ENCODE measurements around the gene IGIP. TPM values are rescaled to one million over a fixed set of nuclear protein-coding genes. Genes with fewer than 3 reads are reported as not detected.

The IGIP gene
- total RNA-seq, 2 experiments from 2014 or later, result 1.3 to 1.5 TPM

GRCh38 chr5:140172483-140172882 is 46.7 kb downstream of the IGIP start:
- H3K36me3 Mint-ChIP-seq (ENCODE audit: low read depth), result no peaks in the 10 kb centered on the region

GRCh38 chr5:140174014-140174413 is 48.3 kb downstream of the IGIP start:
- Mint-ChIP-seq H3K36me3 (ENCODE audit: low read depth) (no peaks in the 10 kb centered on the region), H3K27ac (no peak overlapping the region), H3K9me3 (no peaks in the 10 kb centered on the region), H3K4me1 (ENCODE audit: low read depth) (peaks cover 8% of the 10 kb centered on the region), H3K27me3 (peaks cover 4% of the 10 kb centered on the region), H3K4me3 (peak overlapping the region; percentile 81)
- intact Hi-C loops (cut with micrococcal nuclease), result no loop called here
- ATAC-seq (no peak), DNase-seq (no peak)
- POLR2A ChIA-PET, result interaction anchor here (0.6 to 1.1 kb wide), 3 partner anchors 227 to 506 kb away, joined by 3 read pairs; no protein-coding TSS in a partner anchor
- TF ChIP-seq CTCF (IDR thresholded peaks at IDR 0.05), result no peak
- CTCF ChIA-PET, result interaction anchor here (1.1 to 1.7 kb wide), 3 partner anchors 20 to 178 kb away, joined by 3 to 4 read pairs (median 3); no protein-coding TSS in a partner anchor

More at GRCh38 chr5:140172483-140172882, 46.7 kb downstream of the IGIP start:
- H3K4me3 Mint-ChIP-seq, result no peak overlapping the region
- POLR2A ChIA-PET, result no interaction called here
- CTCF ChIA-PET, result no interaction called here
- no peak overlapping the region for H3K27ac Mint-ChIP-seq
- H3K9me3 Mint-ChIP-seq, result no peaks in the 10 kb centered on the region
- DNase-seq (no peak), ATAC-seq (no peak)
- no peak for TF ChIP-seq CTCF (IDR thresholded peaks at IDR 0.05)
- peaks cover 4% of the 10 kb centered on the region for H3K27me3 Mint-ChIP-seq
- intact Hi-C loops (cut with micrococcal nuclease), result no loop called here
- peaks cover 8% of the 10 kb centered on the region for H3K4me1 Mint-ChIP-seq (ENCODE audit: low read depth)

- ATAC-seq (peak; percentile 95), DNase-seq (peak; percentile 96)
- peaks cover 4% of the 10 kb centered on the region for H3K27me3 Mint-ChIP-seq
- ChIA-PET CTCF (interaction anchor here (0.6 to 2.6 kb wide), 6 partner anchors 14 to 177 kb away, joined by 3 to 8 read pairs (median 3); no protein-coding TSS in a partner anchor), POLR2A (interaction anchor here (0.6 to 1.5 kb wide), 8 partner anchors 15 to 506 kb away, joined by 3 to 5 read pairs (median 3); no protein-coding TSS in a partner anchor)
- H3K9me3 Mint-ChIP-seq, result no peaks in the 10 kb centered on the region
- no peak for TF ChIP-seq CTCF (IDR thresholded peaks at IDR 0.05)
- H3K27ac Mint-ChIP-seq, result peak within 1 kb of the TSS; percentile 85
- H3K4me1 Mint-ChIP-seq (ENCODE audit: low read depth), result peaks cover 8% of the 10 kb centered on the region
- no peaks in the 10 kb centered on the region for H3K36me3 Mint-ChIP-seq (ENCODE audit: low read depth)
- H3K4me3 Mint-ChIP-seq, result peak within 1 kb of the TSS; percentile 81
- intact Hi-C loops (cut with micrococcal nuclease), result no loop called here
Measured at GRCh38 chr5:140174465-140175366, 49.0 kb downstream of the IGIP start, which contains the start of gene CYSTM1. Gene CYSTM1 (plus strand): TSS chr5:140175188. CDS start chr5:140194466, 19,278 bp downstream.

GRCh38 chr5:140175367-140176030 is 49.8 kb downstream of the IGIP start:
- H3K27ac Mint-ChIP-seq, result peak overlapping the region; percentile 79
- H3K9me3 Mint-ChIP-seq, result no peaks in the 10 kb centered on the region
- peaks cover 9% of the 10 kb centered on the region for H3K4me1 Mint-ChIP-seq (ENCODE audit: low read depth)
- H3K36me3 Mint-ChIP-seq (ENCODE audit: low read depth), result no peaks in the 10 kb centered on the region
- H3K27me3 Mint-ChIP-seq, result peaks cover 4% of the 10 kb centered on the region
- TF ChIP-seq CTCF (IDR thresholded peaks at IDR 0.05), result peak; percentile 45
- ChIA-PET POLR2A (interaction anchor here (0.6 to 1.5 kb wide), 5 partner anchors 16 to 225 kb away, joined by 3 to 5 read pairs (median 3); no protein-coding TSS in a partner anchor), CTCF (interaction anchor here (0.6 to 2.6 kb wide), 5 partner anchors 13 to 177 kb away, joined by 3 to 8 read pairs (median 3); no protein-coding TSS in a partner anchor)
- intact Hi-C loops (cut with micrococcal nuclease), result no loop called here
- ATAC-seq (peak; percentile 45), DNase-seq (peak; percentile 77)
- peak overlapping the region; percentile 81 for H3K4me3 Mint-ChIP-seq

Data from activated CD8-positive, alpha-beta T cell treated with anti-CD3 and anti-CD28 coated beads for 36 hours (primary cell).